GM19025 (cell line): ENCODE results near the gene STXBP6.
A peak's percentile ranks its signal among the peaks of the same experiment; 100 is the strongest.
"Not testable (repeated sequence)": the region's sequence is repeated elsewhere in the genome, so short reads cannot be mapped to it uniquely, and the experiment has no call there.

ENCODE experiments used
- ATAC-seq: cut with Tn5 transposase; IDR thresholded peaks from one replicate; pipeline ENCODE4 v1.9.1; 2021; ENCODE audit warnings: mild to moderate bottlenecking, low read depth, moderate library complexity; ENCODE audit not compliant: unreplicated experiment

The STXBP6 gene

DNA sequence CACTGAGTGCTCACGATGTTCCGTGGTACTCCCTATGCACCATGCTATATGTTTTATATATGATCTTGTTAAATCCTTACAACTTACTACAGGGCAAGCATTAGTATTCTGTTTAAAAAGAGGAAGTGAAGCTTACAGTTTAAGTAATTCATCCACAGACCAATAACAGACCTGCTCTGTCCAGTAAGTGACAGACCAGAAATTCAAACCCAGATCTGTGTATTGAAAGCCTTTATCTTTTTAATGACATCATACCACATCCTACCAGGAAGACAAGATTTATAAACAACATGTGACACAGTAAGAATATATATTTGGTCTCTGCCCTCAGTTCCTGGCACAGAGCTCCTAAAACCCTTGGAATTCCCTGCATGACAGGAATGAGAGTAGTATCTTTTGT lies 206.5 kb downstream of the STXBP6 start:
- ATAC-seq = peak; percentile 77

DNA sequence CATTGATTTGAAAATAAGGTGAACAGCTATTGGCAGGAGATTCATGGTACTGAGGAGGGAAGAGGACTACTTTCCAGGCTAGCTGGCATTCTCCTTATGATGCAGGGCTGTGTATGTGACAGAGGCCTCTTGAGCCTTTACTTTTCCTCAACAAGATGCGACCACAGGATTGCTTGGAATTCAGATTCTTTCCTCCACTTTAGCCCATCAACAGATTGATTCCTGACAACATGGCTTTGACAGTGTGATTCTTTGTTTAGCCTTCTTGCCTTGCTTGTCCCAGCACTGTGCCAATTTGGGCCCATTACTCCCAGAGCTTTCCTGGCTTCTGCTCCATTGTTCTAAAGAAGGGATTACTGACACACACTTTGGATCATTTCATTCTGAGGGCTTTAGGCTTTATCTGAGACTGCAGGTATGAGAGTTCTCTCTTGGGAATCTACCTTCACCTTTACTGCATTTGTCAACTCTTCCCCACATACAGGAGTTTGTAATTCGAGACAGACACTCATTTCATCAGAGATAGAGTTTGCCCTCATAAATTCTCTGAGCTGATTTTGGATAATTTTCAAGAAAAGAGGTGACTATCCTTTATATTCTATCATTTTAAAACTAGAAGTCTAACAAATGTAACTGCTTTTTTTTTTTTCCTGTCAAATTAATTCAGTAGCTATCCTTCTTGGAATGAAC lies 209.6 kb downstream of the STXBP6 start:
- ATAC-seq = no peak

DNA sequence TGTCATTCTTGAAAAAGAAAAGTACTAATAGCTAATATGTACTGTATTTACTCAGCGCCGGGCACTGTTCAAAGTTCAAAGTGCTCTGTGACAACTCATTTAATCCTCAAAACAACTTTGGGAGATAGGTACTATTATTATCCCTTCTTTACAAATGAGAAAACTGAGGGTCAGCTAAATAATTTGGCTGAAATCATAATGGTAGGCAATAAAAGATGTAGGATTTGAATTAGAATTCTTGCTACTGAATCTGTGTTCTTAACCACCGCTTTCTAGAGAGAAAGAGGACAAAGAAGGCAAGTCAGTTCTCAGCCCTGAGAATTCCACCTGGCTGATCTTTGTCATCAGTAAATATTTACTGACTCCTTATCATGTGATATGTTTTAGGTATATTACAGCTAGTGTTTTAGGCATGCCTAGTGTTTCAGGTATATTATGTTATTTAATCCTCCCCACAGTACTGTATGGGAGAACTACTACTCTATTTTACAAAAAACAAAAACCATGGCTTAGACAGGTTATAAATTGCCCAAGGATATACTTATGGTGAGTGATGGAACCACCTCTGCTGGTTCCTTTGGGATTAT lies 210.2 kb downstream of the STXBP6 start:
- no peak for ATAC-seq

DNA sequence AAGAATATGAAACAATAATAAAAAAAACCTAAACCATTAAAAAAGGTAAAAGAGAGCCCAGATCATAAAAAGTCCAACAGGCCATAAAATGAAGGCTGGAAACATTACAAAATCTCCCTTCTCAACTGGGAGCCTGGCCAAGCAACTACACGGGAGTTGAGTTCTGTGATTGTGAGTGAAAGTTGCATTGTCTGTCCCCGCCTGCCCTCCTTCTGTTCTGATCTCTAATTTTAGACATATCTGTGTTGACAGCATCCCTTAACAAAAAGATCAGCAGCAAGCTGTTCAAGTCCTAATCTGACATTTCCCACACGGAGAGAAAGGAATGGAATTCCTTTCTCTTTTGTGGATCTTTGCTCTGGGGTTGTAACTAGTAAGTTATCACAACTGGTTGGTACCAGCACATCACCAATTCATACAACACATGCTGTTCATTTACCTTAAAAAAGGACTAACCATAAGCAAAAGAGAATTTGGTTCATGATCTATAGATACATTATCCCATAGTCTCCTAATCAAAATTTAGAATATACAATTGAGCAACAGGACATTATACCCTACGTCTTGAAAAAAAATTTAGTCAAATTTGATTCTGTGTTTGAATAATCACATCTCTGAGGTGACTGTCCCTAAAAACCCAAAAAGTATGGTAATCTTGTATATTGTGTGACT lies 210.9 kb downstream of the STXBP6 start:
- no peak for ATAC-seq

DNA sequence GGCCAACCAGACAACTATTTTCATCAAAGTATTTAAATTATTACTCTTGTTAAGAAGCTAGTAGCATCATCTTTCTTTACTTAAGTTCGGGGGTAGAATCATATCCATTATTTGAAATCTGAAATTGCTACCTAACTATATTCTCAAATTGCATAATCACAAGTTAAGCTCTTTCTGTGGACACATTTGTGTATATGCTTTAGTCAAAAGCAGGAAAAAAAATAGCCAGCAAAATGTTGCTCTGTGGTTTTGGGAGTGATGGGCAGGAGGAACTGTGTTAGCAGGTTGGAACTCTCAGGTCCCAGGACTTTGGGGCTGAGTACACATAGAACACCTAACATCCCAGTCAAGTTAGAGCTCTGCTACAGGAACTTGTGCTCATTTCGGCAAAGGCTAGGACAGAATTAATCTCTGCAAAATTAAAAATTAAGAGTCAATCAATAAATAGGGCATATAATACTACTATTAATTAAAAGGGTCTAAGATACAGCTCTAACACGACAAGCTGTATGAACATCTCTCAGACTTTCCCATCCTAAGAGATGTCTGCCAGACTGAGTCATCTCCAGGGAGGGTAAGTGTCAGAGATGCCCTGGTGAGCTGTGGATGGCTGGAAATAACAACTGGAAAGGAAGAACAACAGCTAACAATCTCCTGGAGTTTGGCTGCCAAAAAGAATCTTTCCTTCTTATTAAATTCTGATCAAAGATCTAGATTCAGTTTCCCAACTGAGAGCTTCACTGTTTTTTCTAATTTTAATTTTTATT lies 212.5 kb downstream of the STXBP6 start:
- no peak for ATAC-seq

DNA sequence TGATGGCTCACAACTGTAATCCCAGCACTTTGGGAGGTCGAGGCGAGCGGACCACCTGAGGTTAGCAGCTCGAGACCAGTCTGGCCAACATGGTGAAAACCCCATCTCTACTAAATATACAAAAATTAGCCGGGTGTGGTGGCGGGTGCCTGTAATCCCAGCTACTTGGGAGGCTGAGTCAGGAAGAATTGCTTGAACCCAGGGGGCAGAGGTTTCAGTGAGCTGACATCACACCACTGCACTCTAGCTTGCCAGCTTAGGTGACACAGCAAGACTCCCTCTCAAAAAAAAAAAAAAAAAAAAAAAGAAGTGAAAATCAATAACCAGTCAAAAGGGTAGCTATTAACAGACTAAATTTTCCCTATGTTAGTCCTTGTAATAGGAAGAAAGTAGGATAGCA lies 213.6 kb downstream of the STXBP6 start:
- ATAC-seq = not testable (repeated sequence)

DNA sequence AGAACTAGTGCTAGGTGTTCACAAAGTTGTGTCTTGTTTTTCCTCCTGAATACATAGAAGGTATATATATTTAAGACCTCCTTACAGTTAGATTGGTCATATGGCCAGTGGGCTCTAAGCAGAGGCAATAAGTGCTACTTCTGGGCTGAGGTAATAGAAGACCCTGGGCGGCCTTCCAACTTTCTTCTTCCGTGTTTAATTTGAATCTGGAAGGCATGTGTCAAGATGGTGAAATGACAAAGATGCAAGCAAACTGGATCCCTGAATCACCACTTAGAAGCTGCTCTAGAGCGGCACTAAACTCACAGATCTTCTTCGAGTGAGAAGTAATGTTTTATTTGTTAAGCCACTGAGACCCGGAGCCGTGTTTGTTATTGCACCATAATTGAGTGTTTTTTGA lies 215.0 kb downstream of the STXBP6 start:
- ATAC-seq = no peak

DNA sequence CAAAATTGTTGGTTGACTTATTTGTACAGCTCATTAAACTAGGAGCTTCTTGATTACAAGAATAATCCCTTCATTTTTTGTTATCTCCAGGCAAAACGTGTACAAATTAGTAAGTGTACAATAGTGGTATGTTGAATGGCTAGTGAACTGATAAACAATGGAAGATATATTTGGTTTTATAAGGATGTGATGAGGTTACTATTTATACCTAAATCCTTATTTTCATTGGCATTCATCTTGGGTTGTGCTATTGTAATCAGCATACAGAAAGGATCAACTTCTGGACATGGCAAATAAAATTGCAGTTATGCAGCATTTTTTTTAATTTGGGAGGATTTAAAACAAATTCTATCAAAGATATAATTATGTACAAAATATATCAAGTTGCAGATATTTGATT lies 216.6 kb downstream of the STXBP6 start:
- no peak for ATAC-seq

DNA sequence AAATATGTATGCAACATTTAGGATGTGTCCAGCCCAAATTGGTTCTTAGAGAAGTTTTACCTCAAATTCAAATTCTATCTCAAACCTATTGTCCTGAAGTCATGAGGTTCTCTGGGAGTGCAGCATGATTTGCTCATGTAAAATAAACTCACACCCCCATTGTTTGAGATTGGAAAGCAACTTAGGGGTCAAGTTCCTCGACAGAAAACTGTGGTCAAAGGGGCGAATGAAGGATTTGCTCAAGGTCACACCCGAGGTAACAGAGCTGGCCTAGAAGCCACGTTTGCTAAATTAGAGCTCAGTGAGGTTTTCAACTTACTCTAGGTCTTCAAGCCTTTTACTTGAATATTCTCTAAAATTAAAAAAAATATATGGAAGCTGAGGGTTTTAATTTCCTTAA lies 218.3 kb downstream of the STXBP6 start:
- no peak for ATAC-seq

DNA sequence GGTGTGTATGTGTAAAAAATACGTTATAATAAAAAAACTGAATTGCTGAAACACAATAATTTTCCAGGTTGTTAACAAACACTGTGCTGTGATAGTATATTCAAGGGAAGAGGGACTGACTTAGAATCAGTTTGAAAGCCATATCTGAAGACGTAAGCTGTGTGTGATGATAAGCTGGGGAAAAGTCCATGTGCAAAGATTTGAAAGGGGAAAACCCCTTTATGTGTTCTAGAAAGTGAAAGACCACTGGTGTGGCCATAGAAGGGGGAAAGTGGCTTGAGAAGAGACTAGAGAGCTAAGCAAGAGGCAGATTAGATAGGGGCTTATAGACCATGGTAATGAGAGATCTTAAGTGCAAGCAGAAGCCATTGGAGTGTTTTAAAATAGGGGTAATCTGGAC lies 220.1 kb downstream of the STXBP6 start:
- ATAC-seq = no peak

DNA sequence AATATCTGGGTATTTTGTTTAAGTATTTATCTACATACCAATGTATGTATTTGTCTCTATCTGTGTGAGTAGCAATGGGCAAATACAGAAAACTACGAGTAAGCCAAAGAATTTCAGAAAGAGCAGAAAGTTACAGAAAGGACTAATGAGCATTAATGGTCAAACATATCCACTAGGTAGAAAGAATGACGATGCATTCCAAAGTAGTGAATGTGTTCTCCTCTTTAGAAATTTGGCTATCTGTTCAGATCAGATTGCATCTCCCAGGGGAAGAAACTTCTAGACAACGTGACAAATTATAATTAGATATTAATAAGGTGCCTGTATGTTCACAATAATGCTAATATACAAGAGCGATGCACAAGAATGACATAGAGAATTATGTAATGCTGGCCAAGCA lies 221.5 kb downstream of the STXBP6 start:
- ATAC-seq = no peak

DNA sequence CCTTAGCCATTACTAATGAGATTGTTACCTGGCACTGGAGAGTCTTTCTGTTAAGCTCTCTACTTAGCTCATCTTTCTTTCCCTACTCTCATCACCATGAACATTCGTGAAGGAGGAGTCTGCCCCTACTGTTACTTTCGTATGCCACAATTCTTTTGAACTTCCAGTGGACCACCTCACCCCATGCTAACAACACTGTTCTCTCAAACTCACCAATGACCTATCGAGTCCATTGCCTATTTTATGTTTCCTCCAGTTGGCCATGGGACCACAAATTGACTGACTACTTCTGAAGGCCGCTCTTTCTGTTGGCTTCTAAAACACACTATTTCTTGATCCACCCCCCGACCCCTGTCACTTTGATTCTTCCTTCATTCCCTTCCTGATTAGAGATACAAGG lies 223.6 kb downstream of the STXBP6 start:
- no peak for ATAC-seq

DNA sequence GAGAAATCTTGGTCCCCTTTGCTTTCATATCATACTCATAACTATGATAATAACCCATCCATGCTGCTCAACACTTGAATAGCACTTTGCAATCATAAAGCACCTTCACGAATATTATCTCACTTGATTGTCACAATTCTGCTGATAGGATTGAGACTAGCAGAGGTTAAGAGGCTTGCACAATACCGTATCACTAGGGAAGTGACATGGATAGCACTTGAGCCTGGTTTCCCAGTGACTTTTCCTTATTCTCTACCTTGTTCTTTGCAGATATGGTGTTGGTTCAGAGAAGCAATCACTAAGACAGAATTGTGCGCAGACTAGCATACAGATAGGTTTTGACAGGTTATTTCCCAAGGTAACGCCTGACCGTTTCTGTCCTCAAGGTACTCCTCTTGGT lies 229.3 kb downstream of the STXBP6 start:
- no peak for ATAC-seq

DNA sequence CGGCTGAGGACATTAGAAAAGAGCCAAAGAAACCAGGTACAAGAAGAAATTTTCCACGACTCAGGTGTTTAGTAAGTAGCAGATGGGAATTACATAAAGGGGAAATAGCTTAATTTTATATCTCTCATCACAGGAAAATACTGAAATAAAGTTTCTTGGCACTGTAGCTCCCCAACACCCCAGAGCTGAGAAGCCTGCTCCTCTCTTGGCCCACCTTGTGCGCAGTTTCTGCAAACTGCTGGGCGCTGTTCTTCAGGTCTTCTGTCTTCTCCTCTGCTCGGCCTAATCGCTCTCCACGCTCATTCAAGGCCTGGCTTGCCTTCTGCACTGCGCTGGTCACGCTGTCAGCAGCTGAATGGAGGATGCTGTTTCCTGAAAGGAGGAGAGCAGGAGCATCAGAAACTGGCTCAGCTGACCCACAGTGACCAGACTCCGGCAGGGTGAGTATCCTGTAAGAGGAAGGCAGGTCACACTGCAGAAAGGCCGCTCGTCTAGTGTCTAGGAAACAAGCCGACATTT lies 231.1 kb downstream of the STXBP6 start:
- no peak for ATAC-seq

DNA sequence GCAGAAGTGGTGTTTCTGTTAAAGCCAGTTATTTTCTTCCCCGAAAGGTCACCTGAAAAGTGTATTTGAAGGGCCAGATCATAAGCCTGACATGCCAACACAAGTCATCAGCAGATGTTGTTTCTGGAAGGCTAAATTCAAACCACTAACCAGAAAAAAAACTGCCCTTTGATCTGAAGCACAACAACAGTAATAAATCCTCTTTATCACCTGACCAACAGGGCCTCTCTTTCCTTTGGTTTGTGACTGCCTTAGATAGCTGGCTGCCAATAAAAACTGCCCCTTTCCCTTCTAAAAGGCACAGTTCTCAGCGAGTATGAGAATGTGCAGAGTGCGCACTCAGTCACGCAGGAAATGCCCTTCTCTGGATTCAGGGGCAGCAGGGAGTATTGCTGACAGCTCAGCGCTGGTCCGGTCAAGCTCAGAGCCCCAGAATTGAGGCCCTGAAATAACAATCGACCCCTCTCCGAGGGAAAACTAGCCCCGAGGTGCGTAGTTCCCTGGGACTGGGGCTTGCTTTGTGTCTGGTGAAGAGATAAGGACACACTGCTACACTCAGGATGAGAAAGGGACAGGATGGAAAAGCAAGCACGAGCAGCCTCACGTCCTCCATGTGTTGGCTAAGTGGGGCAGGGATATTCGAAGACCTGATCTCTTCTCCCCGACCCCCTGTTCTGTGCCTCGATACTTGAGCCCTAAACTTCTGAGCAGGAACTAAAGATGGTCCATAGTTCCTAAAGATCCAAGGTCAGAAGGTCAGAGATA lies 231.7 kb downstream of the STXBP6 start:
- ATAC-seq = no peak

DNA sequence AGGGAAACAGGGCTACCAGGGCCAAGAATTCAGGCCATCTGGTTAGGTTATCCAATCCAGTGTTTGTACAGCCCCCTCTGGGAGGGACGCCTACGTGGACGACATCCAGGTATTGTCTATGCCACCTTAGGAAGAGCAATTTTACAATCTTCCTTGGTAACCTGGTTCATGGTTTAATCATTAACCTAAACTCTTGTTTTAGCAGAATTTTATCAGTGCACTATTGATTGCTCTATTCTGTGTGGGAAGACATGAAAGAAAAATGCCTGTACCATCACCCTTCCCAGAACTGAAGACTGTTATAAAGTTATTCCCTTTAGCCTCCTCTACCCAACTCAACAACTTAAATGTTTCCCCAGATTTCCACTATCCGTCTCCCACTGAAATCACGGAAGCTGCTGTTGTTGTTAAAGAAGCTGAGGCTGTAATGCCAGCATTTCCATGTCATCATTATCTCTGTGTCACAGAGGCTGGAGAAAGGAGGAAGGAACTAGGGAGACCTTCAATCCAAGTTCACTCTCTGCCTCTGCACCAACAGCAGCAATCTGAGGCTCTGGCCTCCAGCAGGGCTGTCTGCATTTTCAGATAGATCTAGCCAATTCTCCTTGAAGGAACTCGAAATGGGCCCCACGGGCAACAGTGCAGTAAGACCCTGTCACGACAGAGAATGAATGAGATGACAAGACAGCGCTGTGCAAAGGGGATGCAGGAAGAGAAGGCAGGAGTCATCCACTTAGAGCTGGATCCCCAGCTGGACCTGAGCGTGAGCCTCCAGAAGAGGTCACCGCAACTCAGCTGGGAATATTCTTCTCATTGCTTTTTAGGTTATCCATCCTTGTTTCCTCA lies 232.5 kb downstream of the STXBP6 start:
- no peak for ATAC-seq

DNA sequence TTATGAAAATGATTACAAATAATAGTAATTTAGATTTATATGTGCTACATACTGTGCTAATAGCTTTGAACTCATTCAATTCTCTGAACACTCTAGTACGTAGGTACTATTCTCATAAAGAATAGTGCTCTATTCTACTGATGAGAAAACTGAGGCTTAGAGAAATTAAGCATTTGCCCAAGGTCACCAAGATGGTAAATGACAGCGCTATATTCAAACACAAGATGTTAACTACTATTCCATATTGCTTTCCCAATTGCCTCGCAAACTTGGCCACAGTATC lies 233.1 kb downstream of the STXBP6 start:
- no peak for ATAC-seq

DNA sequence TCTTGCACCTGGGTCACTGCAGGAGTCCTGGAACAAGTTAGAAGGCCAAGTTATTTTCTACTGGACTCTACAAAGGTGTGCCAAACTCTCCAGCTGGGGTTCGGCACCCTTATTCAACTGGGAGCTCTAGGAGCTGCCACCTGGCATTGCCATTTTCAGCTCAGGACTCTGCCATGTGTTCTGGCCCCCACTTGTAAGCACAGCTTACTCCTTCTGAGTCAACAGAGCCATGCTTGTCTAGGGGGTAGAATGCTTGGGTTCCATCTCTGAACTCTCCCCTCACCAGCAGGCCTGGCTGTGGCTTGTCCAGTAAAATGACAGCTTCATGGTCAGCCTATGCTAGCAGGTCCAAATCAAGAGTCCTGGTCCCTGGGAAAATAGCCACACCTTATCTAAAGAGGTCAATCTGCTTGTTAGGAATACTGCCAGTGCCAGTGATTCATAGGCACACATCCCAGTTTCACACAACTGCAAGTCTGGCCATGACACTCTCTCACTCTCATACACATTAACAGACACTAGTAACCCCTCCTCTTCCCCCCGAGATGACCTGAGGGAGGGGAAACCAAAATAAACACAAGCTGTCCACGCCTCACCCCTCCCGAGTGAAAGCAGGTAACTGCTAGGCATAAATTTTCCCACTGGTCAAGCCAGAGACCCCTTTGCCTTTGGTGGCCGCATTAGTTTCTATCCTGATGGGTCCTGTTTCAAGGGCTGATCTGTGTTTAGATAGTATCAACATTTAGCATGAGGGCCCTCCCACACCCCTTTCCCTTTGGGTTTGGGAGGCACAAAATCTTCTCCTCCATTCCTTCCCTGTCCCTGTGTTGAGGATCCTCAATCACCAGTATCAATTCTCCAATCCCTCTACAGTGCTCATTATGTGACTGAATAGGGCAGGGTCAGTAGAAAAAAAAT lies 233.7 kb downstream of the STXBP6 start:
- ATAC-seq = no peak

DNA sequence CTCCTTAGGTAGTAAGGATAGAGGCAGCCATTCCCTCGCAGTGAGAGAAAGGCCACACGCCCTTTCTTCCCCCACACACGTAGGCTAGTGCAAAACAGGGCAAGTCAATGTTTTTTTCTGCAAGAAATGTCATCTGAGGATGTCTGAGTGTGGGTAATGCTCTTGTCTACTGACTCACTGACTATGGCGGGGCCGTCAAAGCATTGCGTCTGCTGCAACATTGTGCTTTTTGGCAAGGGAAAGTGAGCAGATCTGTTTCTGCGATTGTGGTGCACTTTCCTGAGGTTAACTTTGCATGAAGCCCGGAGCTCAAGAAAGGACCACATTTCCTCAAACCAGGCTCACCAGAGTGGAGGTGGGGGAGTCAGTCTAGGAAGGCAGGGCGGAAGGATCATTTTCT lies 234.4 kb downstream of the STXBP6 start:
- ATAC-seq = no peak
